Activated CD4-positive, alpha-beta T cell treated with anti-CD3 and anti-CD28 coated beads for 1 hour (primary cell): Measurements from ENCODE around the gene IRF2BP2.
A peak's percentile ranks its signal among the peaks of the same experiment; 100 is the strongest.

Source experiments
- DNase-seq: peaks from one replicate; pipeline ENCODE4 v3.0.0-alpha.2; 2020

IRF2BP2 gene

DNA sequence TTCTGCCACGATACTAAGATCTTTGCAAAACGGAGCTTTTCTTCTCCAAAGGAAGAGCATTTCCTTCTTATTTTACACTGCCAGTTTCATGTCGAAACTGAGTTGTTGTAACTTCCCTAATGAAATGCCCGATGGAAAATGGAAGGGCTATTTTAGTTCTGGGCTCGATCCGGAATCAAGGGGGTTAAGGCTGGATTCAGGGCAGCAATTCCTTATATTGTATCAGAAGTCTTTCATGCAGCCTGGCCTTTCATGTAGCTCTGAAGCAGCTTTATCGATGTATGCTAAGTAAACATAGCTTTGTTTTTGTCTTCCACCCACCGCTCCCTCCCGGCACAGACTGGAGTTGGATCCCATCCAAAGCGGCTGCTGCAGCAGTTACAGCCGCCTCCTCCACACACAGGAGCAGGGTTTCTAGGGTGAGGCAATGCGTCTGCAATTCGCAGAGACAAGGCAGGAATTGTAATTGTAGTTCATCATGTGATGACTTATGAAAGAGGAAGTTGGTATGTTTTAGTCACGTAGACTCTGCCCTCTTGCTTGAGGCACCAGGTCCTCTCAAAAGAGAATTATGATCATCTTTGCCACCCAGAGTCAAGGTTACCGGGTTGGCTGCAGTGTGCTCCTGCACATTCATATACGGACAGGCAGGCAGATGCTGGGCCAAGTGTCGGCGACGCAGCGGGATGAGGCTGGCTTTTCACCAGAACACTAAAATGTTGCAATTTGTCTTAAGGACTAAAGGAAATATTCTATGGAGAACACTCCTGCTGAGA is 2.6 kb upstream of the IRF2BP2 start:
- DNase-seq = peak; percentile 59

DNA sequence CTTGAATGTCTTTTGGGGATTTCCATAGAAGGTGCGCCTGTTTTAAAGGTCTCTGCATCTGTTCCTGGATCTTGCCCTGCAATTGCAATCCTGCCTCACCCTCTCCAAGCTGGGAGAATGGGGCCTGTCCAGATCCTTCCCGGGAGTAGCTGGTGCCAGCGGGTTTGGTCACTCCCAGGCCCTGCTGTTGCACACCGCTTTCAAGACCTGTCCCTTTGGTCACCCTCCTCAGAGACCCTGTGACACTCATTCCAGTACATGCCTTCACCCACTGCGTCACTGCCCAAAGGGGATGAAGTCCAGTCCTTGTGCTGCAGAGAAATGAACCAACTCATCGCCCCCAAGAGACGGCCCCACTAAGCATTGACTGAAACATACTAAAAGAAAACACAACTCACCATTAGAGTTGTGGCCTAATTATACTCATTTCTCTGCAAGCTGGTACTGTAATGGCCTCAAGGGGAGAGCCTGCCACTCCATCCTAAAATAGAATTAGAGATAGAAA is 1.9 kb upstream of the IRF2BP2 start:
- no peak for DNase-seq

DNA sequence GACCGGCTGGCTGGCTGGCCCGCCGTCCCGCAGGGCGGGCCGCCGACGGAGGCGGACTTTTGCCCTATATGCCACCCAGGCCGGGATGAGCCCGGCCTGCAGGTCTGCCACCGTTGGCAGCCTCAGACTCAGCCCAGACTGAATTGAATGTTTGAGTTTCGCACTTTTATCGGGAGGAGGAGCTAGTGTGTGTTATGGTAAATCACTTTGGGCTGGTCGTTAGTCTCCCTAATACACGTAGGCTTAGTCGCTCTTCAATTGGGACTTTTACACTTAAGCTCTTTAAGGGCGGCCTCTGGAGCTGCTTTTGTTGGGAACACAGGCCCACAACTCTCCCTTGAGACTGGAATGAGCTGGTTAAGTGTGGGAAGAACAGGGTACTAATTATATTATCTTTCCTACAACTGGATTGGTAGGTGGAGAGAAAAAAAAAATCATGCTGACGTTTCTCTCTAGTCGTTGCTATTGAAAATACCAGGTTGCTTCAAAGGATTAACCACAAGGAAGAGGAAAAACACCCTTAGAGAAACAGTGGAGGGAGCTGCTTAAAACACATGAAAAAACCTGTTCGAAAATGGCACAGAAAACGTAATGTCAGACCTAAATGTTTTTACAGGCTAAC is 1.4 kb upstream of the IRF2BP2 start:
- peak; percentile 54 for DNase-seq

DNA sequence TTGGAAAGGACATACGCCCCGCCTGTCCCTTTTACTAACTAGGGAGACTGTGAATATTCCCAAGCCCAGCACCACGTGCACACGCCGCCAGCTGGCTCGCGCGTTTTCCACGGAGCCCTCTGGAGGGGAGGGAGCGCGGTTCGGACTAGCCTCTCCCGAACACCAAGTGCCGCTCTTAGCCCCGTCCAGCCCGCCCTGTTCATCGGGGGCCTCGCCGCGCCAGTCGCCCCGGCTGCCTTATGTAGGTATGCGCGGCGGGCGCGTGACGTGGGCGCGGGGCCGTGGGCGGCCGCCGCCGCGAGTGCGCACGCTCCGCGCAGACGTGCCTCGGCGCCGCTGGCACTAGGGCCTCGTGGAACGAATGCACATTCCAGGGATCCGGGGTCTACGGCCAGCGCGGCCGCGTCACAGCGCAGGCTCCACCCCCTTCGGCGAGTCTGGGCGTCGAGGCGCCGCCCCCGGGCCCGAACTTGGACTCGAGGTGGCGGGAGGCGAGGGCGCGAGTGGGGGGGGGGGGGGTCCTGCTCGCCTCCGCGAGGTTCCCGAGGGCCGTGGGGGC is 767 bp upstream of the IRF2BP2 start:
- peak; percentile 80 for DNase-seq

DNA sequence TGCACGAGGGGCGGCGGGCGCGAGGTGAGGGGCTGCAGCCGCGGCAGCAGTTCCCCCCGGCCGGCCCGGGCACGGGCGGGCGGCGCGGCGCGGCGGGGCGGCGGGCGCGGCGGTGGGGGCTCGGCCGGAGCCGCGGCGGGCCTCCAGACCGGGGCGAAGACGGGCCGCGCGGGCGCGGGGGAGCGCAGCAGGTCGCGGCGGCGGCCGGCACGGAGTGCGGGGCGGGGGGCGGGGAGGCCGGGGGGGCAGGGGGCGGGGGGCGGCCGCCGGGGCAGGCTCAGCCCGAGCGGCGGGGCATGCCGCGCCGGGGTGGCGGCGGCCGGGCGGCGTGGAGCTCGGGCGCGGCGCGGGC is 311 bp downstream of the IRF2BP2 start:
- DNase-seq = no peak

DNA sequence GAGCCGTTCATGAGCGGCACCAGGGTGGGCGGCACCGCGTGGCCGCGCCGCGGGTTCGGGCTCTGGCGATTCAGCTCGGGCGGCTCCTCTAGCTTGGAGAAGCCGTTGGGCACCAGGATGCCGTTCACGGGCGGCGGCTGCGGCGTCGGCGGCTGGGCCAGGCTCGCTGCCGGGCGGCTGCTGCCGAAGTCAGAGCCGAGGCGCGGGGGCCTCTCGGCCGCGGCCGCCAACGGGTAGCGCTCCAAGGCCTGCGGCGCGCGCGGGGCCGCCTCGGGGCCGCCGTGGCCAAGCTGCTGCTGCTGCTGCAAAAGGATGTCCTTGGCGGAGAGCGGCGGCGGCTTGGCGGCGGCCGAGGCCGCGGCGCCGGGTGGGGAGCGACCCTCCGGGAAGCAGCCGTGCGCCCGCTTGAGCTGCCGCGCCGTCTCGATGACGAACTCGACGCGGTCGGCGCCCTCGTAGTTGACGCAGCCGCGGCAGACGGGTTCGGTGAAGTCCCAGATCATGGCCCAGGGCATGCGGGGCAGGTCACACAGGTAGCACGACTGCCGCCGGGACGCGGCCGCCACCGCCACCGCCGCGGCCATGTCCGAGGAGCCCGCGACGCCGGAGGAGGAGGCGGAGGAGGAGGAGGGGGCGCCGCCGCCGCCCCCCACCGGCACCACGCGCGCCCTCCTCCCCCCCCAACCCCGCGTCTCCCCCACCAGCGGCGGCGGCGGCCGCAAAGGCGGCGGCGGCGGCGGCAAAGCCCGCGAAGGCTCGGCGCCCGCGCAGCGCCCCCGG is 877 bp downstream of the IRF2BP2 start:
- peak; percentile 56 for DNase-seq

DNA sequence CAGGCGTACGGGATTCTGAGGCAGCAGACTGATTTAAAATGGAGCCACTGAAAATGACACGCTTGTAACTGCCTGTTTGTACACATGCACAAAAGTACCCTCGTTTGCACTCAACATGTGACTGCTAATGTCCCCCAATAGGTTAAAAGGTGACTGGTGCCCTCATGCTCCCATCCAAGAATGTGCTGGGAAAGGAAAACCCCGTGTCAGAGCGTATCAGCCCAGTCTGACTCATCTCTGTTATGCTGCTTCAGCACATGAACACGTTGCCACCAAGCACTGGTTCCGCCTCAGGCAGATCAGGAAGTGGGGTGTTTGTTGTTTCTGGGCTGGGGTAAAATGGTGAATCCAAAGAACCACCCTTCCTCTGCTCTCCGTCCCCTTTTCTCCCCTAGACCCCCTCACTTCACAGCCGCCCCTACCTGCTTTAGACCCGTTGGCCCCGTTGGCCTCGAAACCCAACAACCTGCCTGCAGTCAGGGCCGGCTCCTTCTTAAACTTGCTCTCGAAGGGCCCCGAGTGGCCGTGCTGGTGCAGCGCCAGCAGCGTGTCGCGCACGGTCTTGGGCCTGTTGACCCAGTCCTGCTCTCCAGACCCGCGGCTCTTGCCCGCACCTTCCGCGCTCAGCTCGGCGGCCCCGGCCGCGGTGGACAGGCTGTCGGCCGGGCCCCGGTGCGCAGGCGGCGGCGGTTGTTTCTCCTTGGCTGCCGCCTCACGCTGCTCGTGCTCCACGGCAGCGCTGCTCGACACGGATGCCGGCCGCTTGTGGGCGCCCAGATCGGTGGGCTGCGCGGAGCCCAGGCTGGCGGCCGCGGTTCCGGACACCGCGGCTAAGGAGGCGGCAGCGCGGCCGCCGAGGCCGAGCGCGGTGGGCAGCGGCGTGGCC is 1.7 kb downstream of the IRF2BP2 start:
- DNase-seq = peak; percentile 67

DNA sequence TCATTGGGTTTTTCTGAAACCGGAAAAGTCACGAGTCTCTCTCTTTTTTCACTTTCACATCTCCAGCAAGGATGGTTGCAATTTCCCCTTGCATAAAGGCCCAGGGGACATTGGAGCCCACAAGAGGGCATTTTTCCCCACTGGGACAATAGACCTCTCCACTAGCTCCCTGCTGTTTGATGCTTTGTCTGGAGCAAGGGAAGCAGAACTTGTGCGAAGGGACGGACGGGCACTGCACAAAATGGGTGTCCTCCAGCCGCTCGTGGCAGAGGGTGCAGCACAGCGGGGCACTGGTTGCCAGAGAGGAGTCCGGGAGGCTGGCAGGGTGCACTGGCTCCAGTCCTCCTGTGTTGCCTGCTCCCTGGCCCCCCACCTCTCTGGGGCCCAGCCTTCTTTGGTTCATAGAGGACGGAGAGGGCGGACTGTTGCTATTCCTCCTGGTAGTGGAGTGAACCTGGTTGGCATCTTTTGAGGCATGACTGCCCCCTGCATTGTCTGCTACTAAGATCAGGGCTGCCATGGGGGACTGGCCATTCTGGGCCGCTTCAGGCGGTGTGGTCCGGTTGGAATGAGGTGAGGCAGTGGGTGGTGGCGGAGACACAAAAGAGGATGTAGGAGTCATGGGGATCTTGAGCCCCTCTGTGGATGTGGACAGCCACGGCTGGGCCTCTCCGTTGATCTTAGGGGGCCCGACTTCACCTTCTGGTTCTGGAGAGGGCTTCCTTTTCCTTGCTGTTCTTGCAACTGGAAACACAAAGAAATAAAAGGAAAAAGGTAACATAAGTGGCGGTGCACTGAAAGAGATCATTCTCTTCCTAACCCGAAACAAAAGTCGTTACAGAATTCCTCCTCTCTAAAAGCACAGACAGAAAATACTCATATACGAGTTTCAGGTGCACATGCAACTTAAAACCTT is 2.6 kb downstream of the IRF2BP2 start:
- DNase-seq = no peak

DNA sequence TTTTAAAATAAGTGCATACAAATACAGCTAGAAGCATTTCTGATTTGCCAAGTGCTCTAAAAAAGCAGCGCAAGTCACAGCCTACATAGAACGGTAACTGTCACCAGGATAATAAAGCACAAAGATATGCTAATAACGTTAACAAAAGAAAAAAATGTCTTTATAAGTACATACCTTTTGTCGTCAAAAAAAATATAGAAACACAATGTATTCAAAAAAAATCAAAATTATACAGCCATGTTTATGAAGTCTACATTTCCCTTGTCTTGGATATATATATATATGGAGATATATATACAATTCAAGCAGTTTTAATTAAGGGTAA is 3.2 kb downstream of the IRF2BP2 start:
- DNase-seq = no peak

DNA sequence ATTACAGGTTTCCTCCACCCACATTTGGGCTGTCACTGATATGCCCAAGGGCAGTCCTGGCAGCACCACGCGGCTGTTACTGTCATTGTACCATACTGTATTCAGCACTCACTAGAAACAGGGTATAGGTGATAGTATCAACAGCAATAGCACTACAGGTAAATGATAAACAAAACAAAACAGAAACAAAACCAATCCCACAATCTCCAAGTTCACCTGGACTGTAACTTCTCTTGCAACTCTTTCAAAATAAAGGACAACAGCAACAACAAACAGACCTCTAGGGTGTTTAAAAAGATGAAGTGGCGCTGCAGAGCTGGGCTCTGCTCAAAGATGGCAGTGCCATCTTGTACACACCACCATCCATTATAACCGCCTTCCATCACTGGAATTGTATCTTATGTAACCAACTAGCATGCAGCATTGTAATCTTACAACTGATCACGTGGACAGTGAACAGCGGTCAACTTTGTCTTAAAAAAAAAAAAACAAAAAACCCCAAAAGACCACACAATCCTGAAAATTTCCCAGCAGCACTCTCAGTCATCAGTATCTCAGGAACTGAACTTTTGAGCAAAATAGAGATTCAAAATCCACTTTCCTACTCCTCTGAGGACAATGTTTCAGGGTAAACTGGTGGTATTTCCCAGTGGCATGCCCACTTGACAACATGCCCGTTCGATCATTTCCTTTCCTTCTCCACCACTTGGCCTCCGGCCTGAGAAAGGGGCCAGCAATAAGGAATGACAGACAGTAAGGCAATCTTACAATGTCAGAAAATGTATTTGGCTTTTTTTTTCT is 3.8 kb downstream of the IRF2BP2 start:
- DNase-seq = no peak

DNA sequence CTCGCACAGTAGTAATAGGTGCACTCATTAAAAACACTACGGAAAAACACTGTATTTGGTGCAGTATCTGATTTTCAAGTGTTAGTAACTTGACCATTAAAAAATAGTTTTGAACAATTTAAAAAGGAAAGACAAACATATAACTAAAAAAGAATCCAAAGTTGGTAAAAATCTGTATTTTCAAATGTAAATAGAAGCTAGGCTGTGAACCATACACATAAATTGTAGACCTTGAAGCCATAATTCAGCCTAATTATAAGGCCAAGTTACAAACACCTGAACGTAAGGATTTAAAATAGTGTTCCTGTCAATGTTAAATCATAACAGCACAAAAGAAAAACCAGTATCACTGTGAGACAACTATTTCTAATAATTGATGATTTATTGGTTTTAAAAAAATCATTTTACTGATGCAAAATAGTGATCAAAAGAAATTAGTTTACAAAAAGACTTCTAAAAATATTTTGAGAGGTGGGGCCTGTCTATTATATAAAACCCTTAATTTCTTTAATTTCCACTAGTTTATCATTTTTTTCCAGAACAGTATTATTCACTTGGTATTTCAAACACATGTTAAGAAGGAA is 4.5 kb downstream of the IRF2BP2 start:
- no peak for DNase-seq

DNA sequence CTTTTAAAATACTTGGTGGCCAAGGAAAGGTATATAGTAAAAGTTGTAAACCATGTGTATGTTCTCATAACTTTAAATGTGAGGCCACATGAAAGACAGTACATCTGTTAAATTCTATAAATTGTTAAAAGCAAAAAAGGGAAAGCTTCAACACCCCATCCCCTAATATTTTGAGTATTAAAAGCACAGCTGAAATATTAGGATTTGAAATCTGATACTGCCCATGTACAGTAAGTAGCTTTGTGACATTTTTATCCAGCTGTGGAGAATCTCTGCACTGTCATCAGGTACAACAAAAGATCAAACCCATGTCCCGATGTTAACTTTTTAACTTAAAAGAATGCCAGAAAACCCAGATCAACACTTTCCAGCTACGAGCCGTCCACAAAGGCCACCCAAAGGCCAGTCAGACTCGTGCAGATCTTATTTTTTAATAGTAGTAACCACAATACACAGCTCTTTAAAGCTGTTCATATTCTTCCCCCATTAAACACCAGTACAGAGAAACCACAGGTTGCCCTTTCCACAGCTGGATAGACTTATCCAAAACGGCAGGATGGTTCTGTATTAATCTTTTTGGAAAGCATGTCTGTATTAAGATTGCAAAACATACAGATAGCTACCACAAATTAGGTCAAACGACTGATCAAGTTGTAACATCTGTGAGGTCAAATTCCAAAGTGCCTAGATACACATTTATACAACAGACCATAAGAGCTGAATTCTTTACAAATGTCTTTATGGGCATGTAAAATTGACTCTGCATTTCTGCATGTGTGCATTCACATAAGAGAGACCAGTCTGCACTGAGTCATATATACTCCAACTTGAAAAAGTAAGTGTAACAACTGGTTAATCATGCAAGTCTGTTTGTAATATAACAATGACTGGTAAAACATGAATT is 5.2 kb downstream of the IRF2BP2 start:
- no peak for DNase-seq

DNA sequence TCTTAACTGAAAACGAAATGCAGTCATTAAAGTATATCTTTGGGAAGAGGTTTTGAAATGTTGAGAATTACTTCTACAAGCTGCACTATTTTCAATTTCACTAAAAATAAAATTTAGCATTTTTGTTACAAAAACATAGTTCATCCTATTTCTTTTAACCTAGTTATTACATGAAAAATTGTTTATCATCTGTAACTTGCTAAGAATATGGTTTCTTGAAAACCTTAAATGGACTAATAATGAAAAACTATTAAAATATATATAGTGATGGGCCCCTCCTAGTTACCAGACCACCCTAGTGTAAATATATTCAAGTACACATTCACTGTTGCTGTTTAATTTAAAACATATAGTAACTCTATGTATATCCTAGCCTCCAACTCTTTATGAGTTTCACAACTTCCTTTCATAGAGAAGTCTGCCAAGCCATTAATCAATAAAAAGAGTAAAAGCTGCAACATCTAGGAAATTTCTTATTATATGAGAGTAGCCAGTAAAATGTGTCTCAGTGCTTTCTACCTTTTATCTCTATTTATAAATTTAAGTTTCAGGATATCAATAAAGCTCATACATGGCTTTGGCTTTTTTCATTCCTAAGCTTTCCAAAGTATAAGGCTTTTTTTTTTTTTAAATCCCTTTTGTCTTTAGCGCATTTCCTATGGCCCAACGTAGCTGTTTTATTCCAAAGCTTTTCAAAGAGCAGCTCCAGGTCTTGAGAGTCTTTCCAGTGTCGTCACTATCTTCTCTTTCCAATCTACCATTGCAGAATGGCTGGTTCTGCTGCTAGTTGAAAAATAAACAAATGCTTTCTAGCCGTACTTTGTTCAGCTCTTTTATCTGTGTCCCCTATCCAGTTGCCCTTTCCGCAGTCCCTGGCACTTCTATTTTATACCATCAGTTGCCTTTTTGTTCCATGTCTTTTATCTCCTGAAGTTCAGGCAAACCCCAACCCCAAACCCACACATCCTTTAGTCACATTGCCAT is 6.5 kb downstream of the IRF2BP2 start:
- no peak for DNase-seq

DNA sequence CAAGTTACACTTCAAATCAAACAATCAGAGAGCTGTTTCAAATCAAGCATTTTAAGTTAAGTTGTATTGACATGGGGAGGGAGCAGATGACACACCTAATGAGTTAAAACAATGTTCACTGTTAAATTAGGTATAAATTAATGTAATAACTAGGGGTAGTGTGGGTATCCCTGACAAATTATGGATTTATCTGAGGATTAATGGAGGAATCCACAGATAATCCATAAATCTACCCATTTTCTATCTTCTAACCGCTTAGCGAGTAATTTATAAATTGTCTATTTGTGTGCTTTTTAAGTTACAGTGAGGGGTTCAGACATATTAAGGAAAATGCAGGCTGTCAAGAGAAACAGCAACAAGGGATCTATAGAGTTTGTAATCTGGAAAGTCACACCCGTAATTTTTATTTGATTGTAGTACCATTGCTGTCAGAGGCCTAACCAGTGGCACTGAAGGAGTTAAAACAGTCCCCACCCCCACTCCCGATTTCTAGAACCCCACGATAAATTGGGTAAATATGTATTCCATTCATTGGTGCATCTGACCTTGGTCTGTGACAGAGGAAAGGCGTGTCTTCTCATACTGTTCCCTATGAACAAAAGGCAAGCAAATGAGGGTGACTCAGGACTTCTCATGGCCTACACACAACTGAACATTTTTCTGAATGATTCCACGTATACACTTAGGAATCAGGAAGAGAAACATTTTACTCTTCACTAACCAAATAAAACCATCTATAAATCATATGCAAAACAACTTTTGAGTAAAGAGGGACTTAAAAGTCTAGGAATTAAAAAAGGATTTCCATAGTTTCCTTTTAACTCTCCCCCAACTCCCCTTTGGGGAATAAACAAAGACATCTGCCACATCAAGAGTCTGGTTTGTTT is 7.4 kb downstream of the IRF2BP2 start:
- no peak for DNase-seq

DNA sequence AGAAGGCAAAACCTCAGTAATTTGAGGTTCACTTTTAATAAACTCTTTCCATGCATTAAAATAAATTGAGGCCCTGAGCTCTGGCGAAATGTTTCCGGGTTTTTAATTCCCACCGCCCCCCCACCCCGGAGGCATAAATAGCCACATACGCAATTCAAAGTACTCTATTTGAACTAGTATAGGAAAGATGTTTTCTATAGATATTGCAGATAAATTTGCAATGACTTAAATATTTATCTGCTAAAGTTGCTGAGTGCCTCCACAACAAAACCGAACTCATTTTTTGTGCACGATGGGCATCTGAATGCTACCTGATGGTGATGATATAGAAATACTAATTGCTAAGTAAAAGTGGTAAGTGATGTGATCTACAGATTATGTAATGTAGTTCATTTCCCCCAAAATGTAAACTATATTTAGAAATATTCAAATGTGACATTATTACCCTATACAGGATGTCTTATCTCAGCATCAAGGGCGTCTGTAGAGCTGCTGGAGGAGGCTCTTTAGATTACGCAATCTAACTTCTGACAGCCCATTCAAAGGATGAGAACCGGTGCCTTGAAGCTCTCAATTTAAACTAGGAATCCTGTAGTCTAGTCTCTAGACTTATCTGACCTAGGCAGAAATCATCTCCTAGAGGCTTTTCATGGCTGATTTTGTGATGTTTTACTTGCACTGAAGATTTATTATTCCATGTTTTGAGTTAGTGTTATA is 8.5 kb downstream of the IRF2BP2 start:
- DNase-seq = no peak
